Uterus (tissue), 2 donors: ENCODE results near the gene EXOC4.

Experiments used
- CTCF ChIP-seq, 4 experiments: fragments of 200-600 bp in 2 of 4; fragments of 450-650 bp in 2 of 4; sonication (generic) in 2 of 4; IDR thresholded peaks; one replicate each; pipeline ENCODE4 v1.5.1; 2016 to 2019; ENCODE audit warnings: antibody characterized with exemption in 4 of 4, mild to moderate bottlenecking in 2 of 4, moderate library complexity in 1 of 4
- POLR2A ChIP-seq, 2 donors: fragments of 450-650 bp; IDR thresholded peaks; one replicate each; pipeline ENCODE4 v1.6.1; 2016; ENCODE audit warnings: antibody characterized with exemption in 2 of 2, mild to moderate bottlenecking in 1 of 2, moderate library complexity in 1 of 2

DNA sequence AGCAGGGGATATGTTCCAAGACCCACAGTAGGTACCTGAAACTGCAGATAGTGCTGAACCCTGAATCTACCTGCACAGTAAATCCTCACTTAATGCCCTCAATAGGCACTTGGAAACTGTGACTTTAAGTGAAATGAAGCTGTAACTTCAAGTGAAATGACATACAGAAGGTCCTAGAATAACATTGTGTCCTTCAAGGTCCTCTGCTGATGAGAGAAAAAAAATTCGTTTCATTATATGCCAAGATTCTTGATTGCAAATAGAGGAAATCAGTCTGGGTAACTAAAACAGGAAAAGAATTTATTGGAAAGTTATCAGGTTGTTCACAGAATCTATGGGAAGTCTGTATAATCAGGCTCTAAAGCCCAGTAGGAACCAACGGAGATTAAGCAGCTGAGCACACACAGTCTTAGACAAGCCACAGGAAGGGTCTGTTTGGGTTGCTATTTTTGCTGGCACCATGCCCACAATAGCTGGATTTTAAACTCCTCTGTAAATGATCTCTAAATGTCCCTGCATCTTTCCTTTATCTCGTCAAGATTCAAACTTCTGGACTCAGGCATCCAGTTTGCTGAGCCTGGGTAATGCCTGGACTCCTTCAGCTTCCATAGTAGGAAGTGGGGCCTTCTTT lies 57.5 kb downstream of the EXOC4 start:
- TF ChIP-seq CTCF (IDR thresholded peaks at IDR 0.05) (no peak), POLR2A (IDR thresholded peaks at IDR 0.05) (no peak)
